Caco-2 (cell line): ENCODE measurements around the gene RAB39B. TPM values are rescaled to one million over a fixed set of nuclear protein-coding genes. Genes with fewer than 3 reads are reported as not detected.

Experiments
- BruUV-seq: library from RNA; stranded (reverse); fragments of 400-500 nt; replicated peaks from 2 replicates; lab custom pipeline; 2021; lab: Mats Ljungman, UMichigan
- CTCF ChIA-PET: fragments of 300-600 bp; sonication (Branson Sonifier 250); formaldehyde crosslinking; loops from one replicate; lab custom pipeline; 2022; ENCODE audit warnings: antibody characterized with exemption; lab: Charles Lee
- POLR2A ChIA-PET: fragments of 300-600 bp; sonication (Branson Sonifier 250); formaldehyde crosslinking; loops from one replicate; lab custom pipeline; 2022; ENCODE audit warnings: antibody characterized with exemption; lab: Charles Lee
- DNase-seq, 2 experiments: peaks; one replicate each; pipeline versions ENCODE4 v3.0.0 to v3.0.0-alpha.2; 2020 to 2022
- H3K27me3 ChIP-seq: replicated peaks from 2 replicates; pipeline ENCODE4 v1.6.0; 2011; ENCODE audit warnings: low read length; ENCODE audit not compliant: control insufficient read depth, insufficient read depth
- H3K36me3 ChIP-seq: 2 replicates; pipeline ENCODE4 v1.5.1; 2011; ENCODE audit warnings: low read length; ENCODE audit not compliant: control insufficient read depth, insufficient read depth
- H3K4me1 ChIP-seq: fragments of 250-450 bp; sonication (Bioruptor Pico); 2 replicates; pipeline ENCODE4 v1.5.1; 2020; ENCODE audit warnings: mild to moderate bottlenecking
- H3K4me3 ChIP-seq: 2 replicates; pipeline ENCODE4 v1.5.1; 2011; ENCODE audit warnings: low read depth, mild to moderate bottlenecking, control low read depth, low read length
- H3K9me3 ChIP-seq: fragments of 250-450 bp; sonication (Bioruptor Pico); 2 replicates; pipeline ENCODE4 v1.5.1; 2020; ENCODE audit warnings: mild to moderate bottlenecking, moderate library complexity
- H3K27ac Mint-ChIP-seq: one replicate; pipeline ENCODE4 v1.8.0; 2022; ENCODE audit warnings: mixed read lengths; ENCODE audit not compliant: unreplicated experiment
- H3K27me3 Mint-ChIP-seq: one replicate; pipeline ENCODE4 v1.8.0; 2022; ENCODE audit warnings: mixed read lengths; ENCODE audit not compliant: insufficient read depth, unreplicated experiment
- H3K36me3 Mint-ChIP-seq: one replicate; pipeline ENCODE4 v1.8.0; 2022; ENCODE audit warnings: mild to moderate bottlenecking, mixed read lengths; ENCODE audit not compliant: insufficient read depth, unreplicated experiment
- H3K4me1 Mint-ChIP-seq: one replicate; pipeline ENCODE4 v1.8.0; 2022; ENCODE audit warnings: low read depth, mixed read lengths; ENCODE audit not compliant: unreplicated experiment
- H3K4me3 Mint-ChIP-seq: one replicate; pipeline ENCODE4 v1.8.0; 2022; ENCODE audit warnings: mild to moderate bottlenecking, moderate library complexity, mixed read lengths; ENCODE audit not compliant: unreplicated experiment
- H3K9me3 Mint-ChIP-seq: one replicate; pipeline ENCODE4 v1.8.0; 2022; ENCODE audit warnings: mixed read lengths; ENCODE audit not compliant: unreplicated experiment
- intact Hi-C: fragments of 100-400 bp; cut with micrococcal nuclease; formaldehyde crosslinking; loops from one replicate; pipeline ENCODE4 v1.10.0; 2022; ENCODE audit not compliant: unreplicated experiment
- total RNA-seq: library from RNA; stranded (reverse); gene quantifications from 2 replicates; pipeline ENCODE4 v1.2.3, GENCODE V29; 2022
- TF ChIP-seq, protein P1 (sequence below), 2 experiments: fragments of 200-600 bp in 1 of 2; IDR thresholded peaks; 1 replicate in 1 of 2; 2 replicates in 1 of 2; pipeline versions ENCODE4 v1.5.1 to v1.8.0; 2011 to 2022; ENCODE audit warnings: antibody characterized with exemption in 1 of 2, control low read depth in 1 of 2, inconsistent platforms in 1 of 2, low read depth in 1 of 2, low read length in 1 of 2, mild to moderate bottlenecking in 1 of 2, moderate library complexity in 1 of 2; ENCODE audit not compliant: insufficient read depth in 1 of 2, severe bottlenecking in 1 of 2, unreplicated experiment in 1 of 2

RAB39B gene
- total RNA-seq, 1 experiment from 2014 or later, result 0.18 TPM

DNA sequence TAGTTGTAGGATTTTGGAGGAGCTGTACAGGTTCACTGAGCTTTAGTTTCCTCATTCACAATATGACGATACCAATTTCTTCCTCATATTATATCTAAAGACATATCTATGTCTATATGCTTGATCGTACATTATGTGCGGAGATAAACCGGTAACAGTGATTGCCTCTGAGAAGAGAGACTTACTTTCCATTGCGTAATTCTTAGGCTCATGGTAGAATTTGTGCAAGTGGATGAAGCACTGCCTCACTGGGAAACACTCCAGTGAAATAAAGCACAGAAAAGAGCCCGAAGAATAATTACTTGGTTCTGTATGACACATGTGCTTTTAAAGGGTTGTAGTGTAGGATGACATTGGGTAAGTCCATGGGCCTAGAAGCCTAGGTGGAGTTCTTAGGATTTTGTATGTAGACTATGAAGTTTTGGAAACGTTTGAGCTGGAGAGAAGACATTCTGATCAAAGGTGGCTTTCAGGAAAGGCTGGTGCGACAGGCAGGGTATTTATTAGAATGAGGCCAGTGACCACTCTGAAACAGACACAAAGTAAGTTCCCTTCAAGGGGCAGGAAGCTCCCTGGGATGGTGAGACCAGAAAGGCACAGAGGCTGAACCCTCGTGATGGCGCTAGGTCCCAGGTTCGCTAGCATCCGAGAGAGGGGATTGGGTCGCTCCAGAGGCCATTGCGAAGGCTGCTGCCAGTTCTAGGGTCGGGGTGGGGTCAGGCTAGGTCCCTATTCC, 48.7 kb downstream of the RAB39B start:
- peaks cover 8% of the 10 kb centered on the region for H3K4me1 Mint-ChIP-seq
- TF ChIP-seq, protein P1, sequence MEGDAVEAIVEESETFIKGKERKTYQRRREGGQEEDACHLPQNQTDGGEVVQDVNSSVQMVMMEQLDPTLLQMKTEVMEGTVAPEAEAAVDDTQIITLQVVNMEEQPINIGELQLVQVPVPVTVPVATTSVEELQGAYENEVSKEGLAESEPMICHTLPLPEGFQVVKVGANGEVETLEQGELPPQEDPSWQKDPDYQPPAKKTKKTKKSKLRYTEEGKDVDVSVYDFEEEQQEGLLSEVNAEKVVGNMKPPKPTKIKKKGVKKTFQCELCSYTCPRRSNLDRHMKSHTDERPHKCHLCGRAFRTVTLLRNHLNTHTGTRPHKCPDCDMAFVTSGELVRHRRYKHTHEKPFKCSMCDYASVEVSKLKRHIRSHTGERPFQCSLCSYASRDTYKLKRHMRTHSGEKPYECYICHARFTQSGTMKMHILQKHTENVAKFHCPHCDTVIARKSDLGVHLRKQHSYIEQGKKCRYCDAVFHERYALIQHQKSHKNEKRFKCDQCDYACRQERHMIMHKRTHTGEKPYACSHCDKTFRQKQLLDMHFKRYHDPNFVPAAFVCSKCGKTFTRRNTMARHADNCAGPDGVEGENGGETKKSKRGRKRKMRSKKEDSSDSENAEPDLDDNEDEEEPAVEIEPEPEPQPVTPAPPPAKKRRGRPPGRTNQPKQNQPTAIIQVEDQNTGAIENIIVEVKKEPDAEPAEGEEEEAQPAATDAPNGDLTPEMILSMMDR (IDR thresholded peaks at IDR 0.05; ENCODE audit: insufficient read depth in 1 of 2, low read depth in 1 of 2, low read length in 1 of 2, severe bottlenecking in 1 of 2, unreplicated experiment in 1 of 2), result no peak
- ChIA-PET CTCF (no interaction called here), POLR2A (interaction anchor here (0.8 to 0.9 kb wide), 2 partner anchors 20 to 189 kb away, joined by 5 to 12 read pairs; partner anchors contain the start of gene FUNDC2)
- no peaks in the 10 kb centered on the region for H3K9me3 ChIP-seq
- intact Hi-C loops, result no loop called here
- BruUV-seq, result TSS peak; percentile 92
- H3K4me1 ChIP-seq, result no peaks in the 10 kb centered on the region
- no peaks in the 10 kb centered on the region for H3K9me3 Mint-ChIP-seq
- H3K36me3 ChIP-seq, result no peaks in the 10 kb centered on the region
- H3K27me3 Mint-ChIP-seq, result no peaks in the 10 kb centered on the region
- H3K27ac Mint-ChIP-seq, result peak overlapping the region; percentile 93
- DNase-seq, result no peak
- peak overlapping the region; percentile 99 for H3K4me3 Mint-ChIP-seq
- peaks cover 6% of the 10 kb centered on the region for H3K36me3 Mint-ChIP-seq
- H3K4me3 ChIP-seq, result peak overlapping the region; percentile 73
- no peaks in the 10 kb centered on the region for H3K27me3 ChIP-seq

DNA sequence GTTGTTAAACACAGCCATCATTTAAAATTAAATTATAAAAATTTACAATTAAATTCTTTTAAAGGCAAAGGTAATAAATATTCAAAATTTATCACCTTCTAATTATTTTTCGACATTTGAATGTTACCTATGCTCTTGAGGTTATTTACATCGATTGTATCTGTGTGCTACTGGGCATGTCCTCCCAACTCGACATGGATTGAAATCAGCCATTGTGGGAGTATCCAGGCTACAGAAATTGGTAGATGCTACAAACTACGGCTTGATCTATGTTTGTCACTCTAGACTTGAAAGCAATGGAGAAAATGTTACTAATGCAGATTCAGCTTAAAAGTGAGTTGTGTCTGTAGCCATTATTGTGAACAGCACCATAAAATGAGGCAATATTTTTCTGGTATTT, 50.6 kb downstream of the RAB39B start:
- Histone ChIP-seq H3K27me3 (no peaks in the 10 kb centered on the region), H3K4me1 (no peaks in the 10 kb centered on the region), H3K36me3 (no peaks in the 10 kb centered on the region), H3K9me3 (no peaks in the 10 kb centered on the region), H3K4me3 (no peak overlapping the region)
- Mint-ChIP-seq H3K27ac (no peak overlapping the region), H3K4me3 (no peak overlapping the region), H3K9me3 (no peaks in the 10 kb centered on the region), H3K36me3 (peaks cover 6% of the 10 kb centered on the region), H3K4me1 (peaks cover 5% of the 10 kb centered on the region), H3K27me3 (peaks cover 3% of the 10 kb centered on the region)
- CTCF ChIA-PET, result no interaction called here
- TF ChIP-seq, protein P1 (IDR thresholded peaks at IDR 0.05; ENCODE audit: insufficient read depth in 1 of 2, low read depth in 1 of 2, low read length in 1 of 2, severe bottlenecking in 1 of 2, unreplicated experiment in 1 of 2), result no peak
- no peak for DNase-seq
- intact Hi-C loops, result no loop called here
- no TSS peak for BruUV-seq
- POLR2A ChIA-PET, result no interaction called here

DNA sequence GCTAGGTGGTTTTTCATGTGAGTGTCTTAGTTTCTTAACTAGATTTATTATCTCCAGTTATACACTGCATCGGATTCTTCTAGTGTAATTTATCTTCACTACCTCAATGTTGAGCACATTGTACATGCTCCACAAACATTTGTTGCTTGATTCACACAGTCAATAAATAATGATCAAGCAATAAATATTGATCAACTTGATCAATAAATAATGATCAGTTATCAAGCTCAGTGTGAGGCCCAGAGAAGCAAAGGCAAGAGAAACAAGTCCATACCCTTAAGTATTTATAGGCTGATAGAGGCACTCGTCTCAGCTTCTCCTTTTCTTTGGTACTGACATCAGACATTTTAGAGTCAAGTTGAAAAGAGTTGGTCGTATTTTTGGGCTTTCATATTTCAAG, 53.1 kb downstream of the RAB39B start:
- H3K36me3 ChIP-seq, result no peaks in the 10 kb centered on the region
- no peaks in the 10 kb centered on the region for H3K4me1 Mint-ChIP-seq
- H3K9me3 Mint-ChIP-seq, result no peaks in the 10 kb centered on the region
- ChIA-PET CTCF (no interaction called here), POLR2A (no interaction called here)
- intact Hi-C loops, result no loop called here
- peaks cover 3% of the 10 kb centered on the region for H3K27me3 Mint-ChIP-seq
- no peaks in the 10 kb centered on the region for H3K27me3 ChIP-seq
- BruUV-seq, result no TSS peak
- TF ChIP-seq, protein P1 (IDR thresholded peaks at IDR 0.05; ENCODE audit: insufficient read depth in 1 of 2, low read depth in 1 of 2, low read length in 1 of 2, severe bottlenecking in 1 of 2, unreplicated experiment in 1 of 2), result no peak
- no peak for DNase-seq
- no peak overlapping the region for H3K4me3 ChIP-seq
- no peak overlapping the region for H3K27ac Mint-ChIP-seq
- no peaks in the 10 kb centered on the region for H3K4me1 ChIP-seq
- H3K4me3 Mint-ChIP-seq, result no peak overlapping the region
- H3K36me3 Mint-ChIP-seq, result peaks cover 3% of the 10 kb centered on the region
- H3K9me3 ChIP-seq, result no peaks in the 10 kb centered on the region

Other genes with a start within 250 kb of the RAB39B start
- 0.20 and 0.32 TPM in 2 replicates for gene F8, start 241.8 kb downstream of the RAB39B start, total RNA-seq
- gene FUNDC2, start 237.6 kb downstream of the RAB39B start, total RNA-seq, result 47.3 and 52.9 TPM in 2 replicates
- gene CMC4, start 193.4 kb downstream of the RAB39B start, total RNA-seq, result 1.7 and 1.8 TPM in 2 replicates
- gene MTCP1, start 193.4 kb downstream of the RAB39B start, total RNA-seq, result 11.3 and 11.7 TPM in 2 replicates
- 30.4 and 32.3 TPM in 2 replicates for gene BRCC3, start 193.0 kb downstream of the RAB39B start, total RNA-seq
- gene VBP1, start 48.0 kb downstream of the RAB39B start, total RNA-seq, result 54.8 and 56.8 TPM in 2 replicates
- not detected in 2 replicates for gene CLIC2, start 70.1 kb upstream of the RAB39B start, total RNA-seq
- gene F8A2, start 117.6 kb upstream of the RAB39B start, total RNA-seq, result not detected in 2 replicates
- 7.5 and 8.5 TPM in 2 replicates for gene F8A3, start 194.1 kb upstream of the RAB39B start, total RNA-seq